ENCODE results near the gene GRPEL1.
A peak's percentile ranks its signal among the peaks of the same experiment; 100 is the strongest.

Gene GRPEL1

GRCh38 chr4:7044137-7044930 is 23.5 kb downstream of the GRPEL1 start:
- Histone ChIP-seq H3K9me3 (ENCODE audit: control insufficient read depth, low read length) (no peaks in the 10 kb centered on the region), H2AFZ (ENCODE audit: low read depth, low read length) (no peak overlapping the region), H3K23ac (ENCODE audit: low read length in 2 of 2) (peak overlapping the region in 1 of 2 experiments; percentile 91), H2BK15ac (ENCODE audit: low read depth, poor library complexity, severe bottlenecking) (no peak overlapping the region), H3K4ac (ENCODE audit: low read depth in 1 of 2, low read length in 2 of 2) (peak overlapping the region in 1 of 2 experiments; percentile 94), H2AK5ac (ENCODE audit: low read length, severe bottlenecking) (no peak overlapping the region), H4K91ac (ENCODE audit: low read length) (no peak overlapping the region), H3K18ac (ENCODE audit: low read depth in 1 of 2, low read length in 2 of 2) (peak overlapping the region in 1 of 2 experiments; percentile 98), H4K8ac (ENCODE audit: low read length) (peak overlapping the region; percentile 22), H3K27me3 (ENCODE audit: control insufficient read depth in 1 of 2, insufficient read depth in 1 of 2, low read length in 2 of 2) (no peaks in the 10 kb centered on the region), H3K4me3 (ENCODE audit: insufficient read depth in 1 of 2, low read depth in 1 of 2, low read length in 2 of 2) (peak overlapping the region; percentile 94 to 95), H2BK12ac (ENCODE audit: low read length in 2 of 2) (peak overlapping the region in 1 of 2 experiments; percentile 10), H3K36me3 (ENCODE audit: control insufficient read depth in 1 of 2, insufficient read depth in 2 of 2, low read depth in 1 of 2, low read length in 2 of 2) (peaks cover 0 to 18% of the 10 kb centered on the region in 2 experiments), H3K27ac (ENCODE audit: low read length, poor library complexity, severe bottlenecking) (no peak overlapping the region), H2BK120ac (ENCODE audit: low read depth, low read length) (no peak overlapping the region), H3K79me1 (replicated peaks; ENCODE audit: low read length, poor library complexity, severe bottlenecking) (peaks cover 26% of the 10 kb centered on the region), H3K4me1 (ENCODE audit: control insufficient read depth, insufficient read depth, low read depth, low read length) (peaks cover 39% of the 10 kb centered on the region), H3K9ac (ENCODE audit: low read length) (peak overlapping the region; percentile 94), H2BK5ac (ENCODE audit: low read depth, low read length, poor library complexity, severe bottlenecking) (no peak overlapping the region), H3K14ac (ENCODE audit: low read length in 2 of 2) (peak overlapping the region in 1 of 2 experiments; percentile 99), H3K4me2 (ENCODE audit: low read length, poor library complexity, severe bottlenecking) (peak overlapping the region; percentile 80)
- DNase-seq: peak; percentile 19
- WGBS: 47% methylated on average over 29 of the region's 29 CpGs

DNA sequence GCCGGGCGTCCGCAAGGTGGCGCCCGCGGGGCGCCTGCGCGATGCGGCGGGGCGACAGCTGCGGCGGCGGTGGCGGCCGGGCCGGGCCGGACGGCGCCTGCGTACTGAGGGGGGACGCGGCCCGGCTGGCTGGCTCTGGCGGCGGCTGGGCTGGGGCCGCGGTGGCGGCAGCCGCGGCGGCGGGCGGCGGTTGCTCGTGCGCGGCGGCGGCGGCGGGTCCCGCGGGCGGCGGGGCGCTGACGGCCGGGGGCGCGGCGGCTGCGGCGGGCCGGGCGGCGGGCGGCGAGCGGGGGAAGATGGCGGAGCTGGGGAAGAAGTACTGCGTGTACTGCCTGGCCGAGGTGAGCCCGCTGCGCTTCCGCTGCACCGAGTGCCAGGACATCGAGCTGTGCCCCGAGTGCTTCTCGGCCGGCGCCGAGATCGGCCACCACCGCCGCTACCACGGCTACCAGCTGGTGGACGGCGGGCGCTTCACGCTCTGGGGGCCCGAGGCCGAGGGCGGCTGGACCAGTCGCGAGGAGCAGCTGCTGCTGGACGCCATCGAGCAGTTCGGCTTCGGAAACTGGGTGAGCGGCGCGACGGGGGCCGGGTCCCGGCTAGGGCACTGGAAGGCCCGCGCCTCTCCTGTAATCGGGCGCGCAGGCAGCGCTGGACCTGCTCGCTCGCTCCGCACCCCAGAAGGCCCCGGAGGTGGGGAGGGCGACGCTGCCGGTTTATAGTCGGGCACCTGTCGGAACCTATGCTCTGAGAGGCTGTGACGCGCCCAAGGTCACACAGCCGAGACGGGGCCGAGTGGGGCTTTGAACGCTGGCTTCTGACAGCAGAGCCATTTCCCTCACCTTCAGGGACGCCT is 24.4 kb downstream of the GRPEL1 start, which contains the start of gene TADA2B:
TSS of gene TADA2B (plus strand) at position 89 of the 853 bp plus-strand sequence. CDS start at position 297, 208 bp downstream.
- peak within 1 kb of the TSS; percentile 62 for H2BK5ac ChIP-seq (ENCODE audit: low read depth, low read length, poor library complexity, severe bottlenecking)
- H3K14ac ChIP-seq (ENCODE audit: low read length in 2 of 2): peak within 1 kb of the TSS in 1 of 2 experiments; percentile 99
- H3K4me1 ChIP-seq (ENCODE audit: control insufficient read depth, insufficient read depth, low read depth, low read length): peaks cover 39% of the 10 kb centered on the region
- H3K4ac ChIP-seq (ENCODE audit: low read depth in 1 of 2, low read length in 2 of 2): peak within 1 kb of the TSS; percentile 59 to 94
- H4K8ac ChIP-seq (ENCODE audit: low read length): peak within 1 kb of the TSS; percentile 89
- H2AK5ac ChIP-seq (ENCODE audit: low read length, severe bottlenecking): no peak within 1 kb of the TSS
- no peaks in the 10 kb centered on the region for H3K27me3 ChIP-seq (ENCODE audit: control insufficient read depth in 1 of 2, insufficient read depth in 1 of 2, low read length in 2 of 2)
- peak within 1 kb of the TSS; percentile 55 for H3K27ac ChIP-seq (ENCODE audit: low read length, poor library complexity, severe bottlenecking)
- peaks cover 22% of the 10 kb centered on the region for H3K79me1 ChIP-seq (replicated peaks; ENCODE audit: low read length, poor library complexity, severe bottlenecking)
- H2BK12ac ChIP-seq (ENCODE audit: low read length in 2 of 2): peak within 1 kb of the TSS in 1 of 2 experiments; percentile 85
- H2BK15ac ChIP-seq (ENCODE audit: low read depth, poor library complexity, severe bottlenecking): peak within 1 kb of the TSS; percentile 91
- H3K9me3 ChIP-seq (ENCODE audit: control insufficient read depth, low read length): no peaks in the 10 kb centered on the region
- peak; percentile 55 for DNase-seq
- peak within 1 kb of the TSS; percentile 94 for H3K9ac ChIP-seq (ENCODE audit: low read length)
- H2BK120ac ChIP-seq (ENCODE audit: low read depth, low read length): peak within 1 kb of the TSS; percentile 95
- H4K91ac ChIP-seq (ENCODE audit: low read length): peak within 1 kb of the TSS; percentile 84
- peak within 1 kb of the TSS; percentile 93 for H2AFZ ChIP-seq (ENCODE audit: low read depth, low read length)
- H3K18ac ChIP-seq (ENCODE audit: low read depth in 1 of 2, low read length in 2 of 2): peak within 1 kb of the TSS; percentile 82 to 98
- peak within 1 kb of the TSS; percentile 86 for H3K4me2 ChIP-seq (ENCODE audit: low read length, poor library complexity, severe bottlenecking)
- H3K4me3 ChIP-seq (ENCODE audit: insufficient read depth in 1 of 2, low read depth in 1 of 2, low read length in 2 of 2): peak within 1 kb of the TSS; percentile 94 to 95
- peaks cover 0 to 15% of the 10 kb centered on the region in 2 experiments for H3K36me3 ChIP-seq (ENCODE audit: control insufficient read depth in 1 of 2, insufficient read depth in 2 of 2, low read depth in 1 of 2, low read length in 2 of 2)
- under 1% methylated on average over 74 of the region's 119 CpGs for WGBS
- peak within 1 kb of the TSS in 1 of 2 experiments; percentile 91 for H3K23ac ChIP-seq (ENCODE audit: low read length in 2 of 2)

- peak overlapping the region; percentile 12 for H2BK15ac ChIP-seq (ENCODE audit: low read depth, poor library complexity, severe bottlenecking)
- WGBS: under 1% methylated on average over 58 of the region's 90 CpGs
- H4K8ac ChIP-seq (ENCODE audit: low read length): peak overlapping the region; percentile 5
- H3K4me1 ChIP-seq (ENCODE audit: control insufficient read depth, insufficient read depth, low read depth, low read length): peaks cover 37% of the 10 kb centered on the region
- no peaks in the 10 kb centered on the region for H3K9me3 ChIP-seq (ENCODE audit: control insufficient read depth, low read length)
- peak overlapping the region; percentile 91 for H3K9ac ChIP-seq (ENCODE audit: low read length)
- peak; percentile 99 for DNase-seq
- H4K91ac ChIP-seq (ENCODE audit: low read length): no peak overlapping the region
- H3K14ac ChIP-seq (ENCODE audit: low read length in 2 of 2): no peak overlapping the region
- H3K4ac ChIP-seq (ENCODE audit: low read depth in 1 of 2, low read length in 2 of 2): no peak overlapping the region
- no peak overlapping the region for H3K23ac ChIP-seq (ENCODE audit: low read length in 2 of 2)
- H3K4me3 ChIP-seq (ENCODE audit: insufficient read depth in 1 of 2, low read depth in 1 of 2, low read length in 2 of 2): peak overlapping the region; percentile 73 to 90
- peak overlapping the region; percentile 86 for H3K4me2 ChIP-seq (ENCODE audit: low read length, poor library complexity, severe bottlenecking)
- no peak overlapping the region for H2AK5ac ChIP-seq (ENCODE audit: low read length, severe bottlenecking)
- H2BK12ac ChIP-seq (ENCODE audit: low read length in 2 of 2): peak overlapping the region in 1 of 2 experiments; percentile 23
- peaks cover 0 to 14% of the 10 kb centered on the region in 2 experiments for H3K36me3 ChIP-seq (ENCODE audit: control insufficient read depth in 1 of 2, insufficient read depth in 2 of 2, low read depth in 1 of 2, low read length in 2 of 2)
- no peak overlapping the region for H2BK5ac ChIP-seq (ENCODE audit: low read depth, low read length, poor library complexity, severe bottlenecking)
- H2BK120ac ChIP-seq (ENCODE audit: low read depth, low read length): no peak overlapping the region
- no peaks in the 10 kb centered on the region for H3K27me3 ChIP-seq (ENCODE audit: control insufficient read depth in 1 of 2, insufficient read depth in 1 of 2, low read length in 2 of 2)
- H3K79me1 ChIP-seq (replicated peaks; ENCODE audit: low read length, poor library complexity, severe bottlenecking): peaks cover 17% of the 10 kb centered on the region
- peak overlapping the region; percentile 78 for H2AFZ ChIP-seq (ENCODE audit: low read depth, low read length)
- peak overlapping the region in 1 of 2 experiments; percentile 74 for H3K18ac ChIP-seq (ENCODE audit: low read depth in 1 of 2, low read length in 2 of 2)
- H3K27ac ChIP-seq (ENCODE audit: low read length, poor library complexity, severe bottlenecking): peak overlapping the region; percentile 55
Measured at GRCh38 chr4:7042503-7043283, 25.2 kb downstream of the GRPEL1 start.
